ENCODE results near the gene RAD23A. TPM values are rescaled to one million over a fixed set of nuclear protein-coding genes. Genes with fewer than 3 reads are reported as not detected.
"Not testable (repeated sequence)": the region's sequence is repeated elsewhere in the genome, so short reads cannot be mapped to it uniquely, and the experiment has no call there.

The RAD23A gene
- polyA plus RNA-seq, 2 of the 4 experiments (the other 2 are of a cell fraction): 56.2 to 71.6 TPM

DNA sequence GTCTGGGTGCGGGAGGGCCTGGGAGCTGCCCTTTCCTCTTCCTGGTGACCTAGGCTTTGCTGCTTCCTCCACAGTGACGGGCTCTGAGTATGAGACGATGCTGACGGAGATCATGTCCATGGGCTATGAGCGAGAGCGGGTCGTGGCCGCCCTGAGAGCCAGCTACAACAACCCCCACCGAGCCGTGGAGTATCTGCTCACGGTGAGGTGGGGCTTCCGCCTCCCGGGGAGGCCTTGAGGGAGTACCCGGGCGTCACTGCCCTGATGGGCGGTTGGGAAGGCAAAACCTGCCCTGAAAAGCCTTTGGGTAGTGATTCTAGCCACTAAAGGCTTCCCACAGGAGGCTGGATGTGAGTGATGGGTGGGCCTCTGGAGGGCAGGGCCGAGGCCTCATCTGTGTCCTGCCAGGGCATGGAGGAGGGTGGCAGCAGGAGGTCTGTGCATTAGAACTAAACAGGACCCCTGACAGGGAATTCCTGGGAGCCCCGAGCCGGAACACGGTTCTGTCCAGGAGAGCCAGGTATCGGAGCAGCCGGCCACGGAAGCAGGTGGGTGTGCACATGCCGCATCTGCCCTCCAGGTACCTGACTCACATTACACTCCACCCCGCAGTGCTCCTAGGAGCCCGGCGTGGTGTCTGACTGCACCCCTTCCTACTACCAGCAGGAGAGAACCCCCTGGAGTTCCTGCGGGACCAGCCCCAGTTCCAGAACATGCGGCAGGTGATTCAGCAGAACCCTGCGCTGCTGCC is 3.1 kb downstream of the RAD23A start:
- DNase-seq (ENCODE audit: low read depth in 1 of 2, low spot score in 1 of 2): no peak
- ChIA-PET POLR2A (no interaction called here), CTCF (interaction anchor here (1.0 to 2.1 kb wide), 3 partner anchors 10 to 145 kb away, joined by 3 to 4 read pairs (median 3); partner anchors contain the start of gene CALR)
- Histone ChIP-seq H3K4me1 (peaks cover 18% of the 10 kb centered on the region; the same call in 2 of the 3 replicates), H3K27ac (no peak overlapping the region), H3K4me3 (no peak overlapping the region), H3K4me2 (no peak overlapping the region), H3K9me3 (no peaks in the 10 kb centered on the region)
- no peak for ATAC-seq
- FAIRE-seq: no peak
- TF ChIP-seq ZSCAN20 (CRISPR knock-in tag; IDR thresholded peaks at IDR 0.05): no peak
- TF ChIP-seq ZC3H11A (IDR thresholded peaks at IDR 0.05): no peak
- WGBS (ENCODE audit: missing lambda C conversion rate): 95% methylated on average over 15 of the region's 30 CpGs

DNA sequence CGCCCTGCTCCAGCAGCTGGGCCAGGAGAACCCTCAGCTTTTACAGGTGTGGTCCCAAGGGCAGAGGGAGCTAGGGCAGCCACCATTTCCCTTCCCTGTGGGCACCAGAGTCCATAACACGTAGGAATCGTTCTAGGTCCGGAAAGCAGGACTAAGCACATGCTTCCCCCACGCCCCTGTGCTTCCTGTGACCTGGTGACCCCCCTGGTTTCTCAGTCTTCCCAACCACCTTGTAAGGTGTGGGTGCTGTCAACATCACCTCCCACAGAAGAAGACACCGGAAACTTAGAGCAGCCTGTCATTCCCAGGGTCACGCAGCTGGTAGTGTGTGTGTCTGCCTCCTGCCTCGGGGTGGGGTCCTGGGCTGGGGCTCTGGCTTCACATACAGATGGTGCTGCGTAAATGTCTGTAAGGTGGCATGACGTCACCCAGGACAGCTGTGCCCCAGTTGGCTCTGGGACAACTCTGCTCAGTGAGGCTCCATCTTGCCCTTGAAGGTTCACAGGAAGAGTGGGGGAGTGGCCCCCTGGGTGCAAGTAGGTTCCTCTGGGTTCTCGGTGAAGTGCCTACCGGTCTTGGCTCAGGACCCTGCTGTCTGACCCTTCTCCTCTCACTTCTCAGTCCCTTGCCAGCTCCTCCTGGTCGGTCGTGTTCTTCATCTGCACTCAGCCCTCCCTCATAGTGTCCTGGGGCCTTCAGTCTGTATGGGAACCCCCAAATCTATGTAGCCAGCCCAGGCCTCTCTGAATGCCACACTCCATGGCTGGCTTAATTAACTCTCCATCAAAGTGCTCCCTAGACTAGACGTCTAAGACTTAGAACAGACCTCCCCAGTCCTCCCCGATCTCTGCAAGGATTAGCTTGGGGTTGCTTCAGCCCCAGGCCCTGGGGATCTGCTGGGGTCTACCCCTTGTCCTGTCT is 4.0 kb downstream of the RAD23A start:
- Histone ChIP-seq H3K4me3 (no peak overlapping the region), H3K27ac (no peak overlapping the region)

DNA sequence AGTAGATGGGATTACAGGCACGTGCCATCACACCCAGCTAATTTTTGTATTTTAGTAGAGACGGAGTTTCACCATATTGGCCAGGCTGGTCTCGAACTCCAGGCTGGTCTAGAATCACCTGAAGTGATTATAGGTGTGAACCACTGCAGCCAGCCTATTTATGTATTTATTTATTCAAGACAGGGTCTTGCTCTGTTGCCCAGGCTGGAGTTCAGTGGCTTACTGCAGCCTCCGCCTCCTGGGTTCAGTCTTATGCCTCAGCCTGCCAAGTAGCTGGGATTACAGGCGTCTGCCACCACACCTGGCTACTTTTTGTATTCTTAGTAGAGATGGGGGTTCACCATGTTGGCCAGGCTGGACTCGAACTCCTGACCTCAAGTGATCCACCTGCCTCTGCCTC is 6.4 kb downstream of the RAD23A start:
- DNase-seq (ENCODE audit: low read depth in 1 of 2, low spot score in 1 of 2); POLR2A ChIA-PET; H3K4me3 ChIP-seq; H3K27ac ChIP-seq; FAIRE-seq; ATAC-seq; H3K9me3 ChIP-seq; H3K4me2 ChIP-seq: not testable (repeated sequence)
- CTCF ChIA-PET: interaction anchor here (5.7 kb wide), 1 partner anchor 13 kb away, joined by 43 read pairs; no protein-coding TSS in a partner anchor
- peaks cover 31% of the 10 kb centered on the region; the same call in 2 of the 3 replicates for H3K4me1 ChIP-seq
- 88% methylated on average over 6 of the region's 6 CpGs for WGBS (ENCODE audit: missing lambda C conversion rate)

More for the DNA sequence above, 4.0 kb downstream of the RAD23A start:
- DNase-seq (ENCODE audit: low read depth in 1 of 2, low spot score in 1 of 2) (no peak), ATAC-seq (no peak), FAIRE-seq (no peak)
- POLR2A ChIA-PET: no interaction called here
- Histone ChIP-seq H3K4me2 (no peak overlapping the region), H3K4me1 (peaks cover 21% of the 10 kb centered on the region; the same call in 2 of the 3 replicates), H3K9me3 (no peaks in the 10 kb centered on the region)
- WGBS (ENCODE audit: missing lambda C conversion rate): 90% methylated on average over 11 of the region's 16 CpGs
- CTCF ChIA-PET: interaction anchor here (1.0 to 2.1 kb wide), 3 partner anchors 16 to 144 kb away, joined by 3 to 13 read pairs (median 4); no protein-coding TSS in a partner anchor
- no peak for TF ChIP-seq HOXB5 (CRISPR knock-in tag; IDR thresholded peaks at IDR 0.05)
- TF ChIP-seq PHF8 (IDR thresholded peaks at IDR 0.05; ENCODE audit: borderline replicate concordance, low read depth): no peak
- TF ChIP-seq, protein P1, sequence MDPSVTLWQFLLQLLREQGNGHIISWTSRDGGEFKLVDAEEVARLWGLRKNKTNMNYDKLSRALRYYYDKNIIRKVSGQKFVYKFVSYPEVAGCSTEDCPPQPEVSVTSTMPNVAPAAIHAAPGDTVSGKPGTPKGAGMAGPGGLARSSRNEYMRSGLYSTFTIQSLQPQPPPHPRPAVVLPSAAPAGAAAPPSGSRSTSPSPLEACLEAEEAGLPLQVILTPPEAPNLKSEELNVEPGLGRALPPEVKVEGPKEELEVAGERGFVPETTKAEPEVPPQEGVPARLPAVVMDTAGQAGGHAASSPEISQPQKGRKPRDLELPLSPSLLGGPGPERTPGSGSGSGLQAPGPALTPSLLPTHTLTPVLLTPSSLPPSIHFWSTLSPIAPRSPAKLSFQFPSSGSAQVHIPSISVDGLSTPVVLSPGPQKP (IDR thresholded peaks at IDR 0.05; ENCODE audit: low read depth, low read length): no peak
- no peak for TF ChIP-seq CBX2 (IDR thresholded peaks at IDR 0.05; ENCODE audit: borderline replicate concordance, low read depth)
- TF ChIP-seq SREBF2 (IDR thresholded peaks at IDR 0.05): no peak
- no peak for TF ChIP-seq FOSB (CRISPR knock-in tag; IDR thresholded peaks at IDR 0.05)
- TF ChIP-seq, protein P2, sequence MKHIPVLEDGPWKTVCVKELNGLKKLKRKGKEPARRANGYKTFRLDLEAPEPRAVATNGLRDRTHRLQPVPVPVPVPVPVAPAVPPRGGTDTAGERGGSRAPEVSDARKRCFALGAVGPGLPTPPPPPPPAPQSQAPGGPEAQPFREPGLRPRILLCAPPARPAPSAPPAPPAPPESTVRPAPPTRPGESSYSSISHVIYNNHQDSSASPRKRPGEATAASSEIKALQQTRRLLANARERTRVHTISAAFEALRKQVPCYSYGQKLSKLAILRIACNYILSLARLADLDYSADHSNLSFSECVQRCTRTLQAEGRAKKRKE (CRISPR knock-in tag; IDR thresholded peaks at IDR 0.05; ENCODE audit: low read depth): no peak
- TF ChIP-seq JUN (IDR thresholded peaks at IDR 0.05): no peak
- TF ChIP-seq, protein P3, sequence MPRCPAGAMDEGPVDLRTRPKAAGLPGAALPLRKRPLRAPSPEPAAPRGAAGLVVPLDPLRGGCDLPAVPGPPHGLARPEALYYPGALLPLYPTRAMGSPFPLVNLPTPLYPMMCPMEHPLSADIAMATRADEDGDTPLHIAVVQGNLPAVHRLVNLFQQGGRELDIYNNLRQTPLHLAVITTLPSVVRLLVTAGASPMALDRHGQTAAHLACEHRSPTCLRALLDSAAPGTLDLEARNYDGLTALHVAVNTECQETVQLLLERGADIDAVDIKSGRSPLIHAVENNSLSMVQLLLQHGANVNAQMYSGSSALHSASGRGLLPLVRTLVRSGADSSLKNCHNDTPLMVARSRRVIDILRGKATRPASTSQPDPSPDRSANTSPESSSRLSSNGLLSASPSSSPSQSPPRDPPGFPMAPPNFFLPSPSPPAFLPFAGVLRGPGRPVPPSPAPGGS (IDR thresholded peaks at IDR 0.05): no peak
- TF ChIP-seq POLR2AphosphoS2 (conservative IDR thresholded peaks at IDR 0.05; ENCODE audit: low read length): no peak
- TF ChIP-seq FOXS1 (CRISPR knock-in tag; IDR thresholded peaks at IDR 0.05): no peak

All from A549 (cell line).